ENCODE data around the gene INPP1.
"Not testable (repeated sequence)": the region's sequence is repeated elsewhere in the genome, so short reads cannot be mapped to it uniquely, and the experiment has no call there.

INPP1 gene

GRCh38 chr2:190343536-190344275, at the start of gene INPP1:
TSS of gene INPP1 (plus strand) at chr2:190343589. CDS start at chr2:190360103, 16,514 bp downstream.
- Histone ChIP-seq H3K4me2 (ENCODE audit: low read length) (peak within 1 kb of the TSS; percentile 78), H2AFZ (ENCODE audit: low read depth, low read length) (peak within 1 kb of the TSS; percentile 92), H3K9ac (ENCODE audit: low read length) (peak within 1 kb of the TSS; percentile 55), H4K20me1 (ENCODE audit: insufficient read depth, low read length) (no peaks in the 10 kb centered on the region), H3K4me3 (ENCODE audit: low read length) (peak within 1 kb of the TSS; percentile 83), H3K9me3 (ENCODE audit: insufficient read depth, low read length) (no peaks in the 10 kb centered on the region), H3K27ac (ENCODE audit: low read length) (no peak within 1 kb of the TSS), H3K79me2 (ENCODE audit: low read length) (no peaks in the 10 kb centered on the region), H3K27me3 (ENCODE audit: low read depth, low read length) (no peaks in the 10 kb centered on the region), H3K36me3 (replicated peaks; ENCODE audit: low read depth, low read length) (no peaks in the 10 kb centered on the region), H3K4me1 (ENCODE audit: low read length) (peaks cover 11% of the 10 kb centered on the region; the same call in 1 of the 2 replicates)
- TF ChIP-seq CTCF (IDR thresholded peaks at IDR 0.05; ENCODE audit: low read depth, low read length) = no peak
- TF ChIP-seq EZH2phosphoT487 (IDR thresholded peaks at IDR 0.05; ENCODE audit: low read depth) = no peak

GRCh38 chr2:190297880-190298279, 45.5 kb upstream of the INPP1 start:
- H3K4me2 ChIP-seq (ENCODE audit: low read length); H3K9ac ChIP-seq (ENCODE audit: low read length); H2AFZ ChIP-seq (ENCODE audit: low read depth, low read length); H3K4me1 ChIP-seq (ENCODE audit: low read length); H3K27ac ChIP-seq (ENCODE audit: low read length); H3K27me3 ChIP-seq (ENCODE audit: low read depth, low read length); H3K36me3 ChIP-seq (replicated peaks; ENCODE audit: low read depth, low read length); H3K79me2 ChIP-seq (ENCODE audit: low read length); H4K20me1 ChIP-seq (ENCODE audit: insufficient read depth, low read length); H3K4me3 ChIP-seq (ENCODE audit: low read length); H3K9me3 ChIP-seq (ENCODE audit: insufficient read depth, low read length): not testable (repeated sequence)

GRCh38 chr2:190301032-190301431, 42.4 kb upstream of the INPP1 start:
- no peak overlapping the region for H3K4me3 ChIP-seq (ENCODE audit: low read length)

GRCh38 chr2:190302052-190302451, 41.3 kb upstream of the INPP1 start:
- no peak overlapping the region for H3K27ac ChIP-seq (ENCODE audit: low read length)
- no peak overlapping the region for H2AFZ ChIP-seq (ENCODE audit: low read depth, low read length)
- no peaks in the 10 kb centered on the region for H3K27me3 ChIP-seq (ENCODE audit: low read depth, low read length)
- H3K36me3 ChIP-seq (replicated peaks; ENCODE audit: low read depth, low read length) = peaks cover 3% of the 10 kb centered on the region
- no peaks in the 10 kb centered on the region for H3K79me2 ChIP-seq (ENCODE audit: low read length)
- H4K20me1 ChIP-seq (ENCODE audit: insufficient read depth, low read length) = no peaks in the 10 kb centered on the region
- no peak overlapping the region for H3K4me2 ChIP-seq (ENCODE audit: low read length)
- H3K9ac ChIP-seq (ENCODE audit: low read length) = no peak overlapping the region
- no peak for TF ChIP-seq CTCF (IDR thresholded peaks at IDR 0.05; ENCODE audit: low read depth, low read length)
- TF ChIP-seq EZH2phosphoT487 (IDR thresholded peaks at IDR 0.05; ENCODE audit: low read depth) = no peak
- no peak overlapping the region for H3K4me3 ChIP-seq (ENCODE audit: low read length)
- no peaks in the 10 kb centered on the region for H3K9me3 ChIP-seq (ENCODE audit: insufficient read depth, low read length)
- H3K4me1 ChIP-seq (ENCODE audit: low read length) = peaks cover 6% of the 10 kb centered on the region

More at GRCh38 chr2:190301032-190301431, 42.4 kb upstream of the INPP1 start:
- Histone ChIP-seq H3K9ac (ENCODE audit: low read length) (no peak overlapping the region), H3K27me3 (ENCODE audit: low read depth, low read length) (no peaks in the 10 kb centered on the region), H2AFZ (ENCODE audit: low read depth, low read length) (no peak overlapping the region), H3K4me1 (ENCODE audit: low read length) (peaks cover 6% of the 10 kb centered on the region), H3K4me2 (ENCODE audit: low read length) (no peak overlapping the region), H3K9me3 (ENCODE audit: insufficient read depth, low read length) (no peaks in the 10 kb centered on the region), H3K36me3 (replicated peaks; ENCODE audit: low read depth, low read length) (peaks cover 3% of the 10 kb centered on the region), H3K79me2 (ENCODE audit: low read length) (no peaks in the 10 kb centered on the region), H3K27ac (ENCODE audit: low read length) (no peak overlapping the region), H4K20me1 (ENCODE audit: insufficient read depth, low read length) (no peaks in the 10 kb centered on the region)
- no peak for TF ChIP-seq EZH2phosphoT487 (IDR thresholded peaks at IDR 0.05; ENCODE audit: low read depth)
- TF ChIP-seq CTCF (IDR thresholded peaks at IDR 0.05; ENCODE audit: low read depth, low read length) = no peak

Data from OCI-LY3 (cell line).